Transverse colon (tissue), 4 donors: ENCODE results near the gene LRP1B. TPM values are rescaled to one million over a fixed set of nuclear protein-coding genes. Genes with fewer than 3 reads are reported as not detected.

Experiments
- DNase-seq: peaks from one replicate; pipeline ENCODE4 v3.0.0-alpha.2; 2019
- H3K27ac ChIP-seq, 4 donors: fragments of 200-600 bp; sonication (generic); 2 replicates each; pipeline ENCODE4 v1.5.1; 2016 to 2018; ENCODE audit warnings: inconsistent platforms in 4 of 4
- H3K27me3 ChIP-seq: fragments of 200-600 bp; sonication (generic); 2 replicates; pipeline ENCODE4 v1.5.1; 2017; ENCODE audit warnings: inconsistent platforms
- H3K36me3 ChIP-seq, 4 donors: fragments of 200-600 bp; sonication (generic); 2 replicates each; pipeline ENCODE4 v1.5.1; 2017 to 2019; ENCODE audit warnings: inconsistent platforms in 4 of 4
- H3K4me1 ChIP-seq, 4 donors: fragments of 200-600 bp; sonication (generic); 2 replicates each; pipeline ENCODE4 v1.5.1; 2017 to 2020; ENCODE audit warnings: inconsistent platforms in 4 of 4
- H3K4me3 ChIP-seq, 4 donors: fragments of 200-600 bp; sonication (generic); 1 replicate in 1 of 4; 2 replicates in 3 of 4; pipeline versions ENCODE4 v1.5.1 to v1.6.1; 2017 to 2019; ENCODE audit warnings: inconsistent platforms in 4 of 4
- H3K9me3 ChIP-seq, 2 donors: fragments of 200-600 bp; sonication (generic); 2 replicates each; pipeline ENCODE4 v1.5.1; 2017 to 2019; ENCODE audit warnings: inconsistent platforms in 2 of 2
- EP300 ChIP-seq: sonication (generic); formaldehyde crosslinking; IDR thresholded peaks from one replicate; pipeline ENCODE4 v1.6.1; 2017; ENCODE audit warnings: antibody characterized with exemption, low read depth
- POLR2A ChIP-seq: fragments of 450-650 bp; IDR thresholded peaks from one replicate; pipeline ENCODE4 v1.6.1; 2016; ENCODE audit warnings: antibody characterized with exemption, mild to moderate bottlenecking, moderate library complexity
- POLR2AphosphoS5 ChIP-seq, 3 donors: sonication (generic); formaldehyde crosslinking; IDR thresholded peaks; one replicate each; pipeline ENCODE4 v1.6.1; 2016; ENCODE audit warnings: antibody characterized with exemption in 3 of 3
- WGBS, 2 donors: methylation state at CpG; one replicate each; pipeline ENCODE4 v1.1.5; 2018; ENCODE audit warnings: low coverage in 1 of 2; 5-methylcytosine and 5-hydroxymethylcytosine counted together
- in situ Hi-C, 4 donors: fragments of 200-750 bp; cut with MboI; loops; one replicate each; pipeline versions ENCODE4 v1.15.0 to v1.15.1; 2017; ENCODE audit warnings: low sequenced_read_pairs in 3 of 4, low pct_ligation_motif_present in 1 of 4, low pct_unique_long_range_greater_than_20kb in 1 of 4
- intact Hi-C: fragments of 100-400 bp; cut with DNase I; formaldehyde crosslinking; loops from one replicate; pipeline ENCODE4 v1.15.1; 2023; ENCODE audit warnings: low total_unique reads
- total RNA-seq, 4 donors: library from RNA; depleted of rRNA; stranded (reverse); fragments of >200 nt; gene quantifications; one replicate each; pipeline ENCODE4 v1.1.0, GENCODE V29; 2016
- TF ChIP-seq, protein P1 (sequence below), 5 experiments: fragments of 200-600 bp in 3 of 5; fragments of 450-650 bp in 2 of 5; sonication (generic) in 3 of 5; IDR thresholded peaks; 1 replicate in 2 of 5; 2 replicates in 3 of 5; pipeline ENCODE4 v1.5.1; 2016 to 2017; ENCODE audit warnings: antibody characterized with exemption in 5 of 5, inconsistent platforms in 3 of 5, mild to moderate bottlenecking in 2 of 5, moderate library complexity in 1 of 5

Gene LRP1B
- total RNA-seq, 4 donors from 2014 or later = 0.48 to 5.4 (median 0.82) TPM; not detected in 1

DNA sequence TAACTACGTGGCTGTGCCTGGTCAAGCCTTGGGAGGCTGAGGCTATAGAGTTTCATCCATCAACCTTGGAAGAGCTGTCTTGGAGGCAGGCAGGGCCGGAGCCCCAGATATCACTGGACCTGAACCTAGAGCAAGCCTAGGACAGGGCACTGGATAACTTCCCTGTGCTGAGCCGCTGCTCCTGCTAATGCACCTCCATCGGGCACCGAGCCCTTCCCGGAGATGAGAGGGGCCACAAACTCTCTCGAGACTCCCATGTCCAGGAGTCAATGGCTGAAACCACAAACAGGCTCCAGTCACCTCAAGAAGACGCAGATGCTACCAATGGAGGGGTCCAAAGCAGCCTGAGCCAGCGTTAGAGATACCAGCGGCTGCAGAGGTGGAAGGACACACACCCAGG is 866.0 kb downstream of the LRP1B start:
- TF ChIP-seq, protein P1, sequence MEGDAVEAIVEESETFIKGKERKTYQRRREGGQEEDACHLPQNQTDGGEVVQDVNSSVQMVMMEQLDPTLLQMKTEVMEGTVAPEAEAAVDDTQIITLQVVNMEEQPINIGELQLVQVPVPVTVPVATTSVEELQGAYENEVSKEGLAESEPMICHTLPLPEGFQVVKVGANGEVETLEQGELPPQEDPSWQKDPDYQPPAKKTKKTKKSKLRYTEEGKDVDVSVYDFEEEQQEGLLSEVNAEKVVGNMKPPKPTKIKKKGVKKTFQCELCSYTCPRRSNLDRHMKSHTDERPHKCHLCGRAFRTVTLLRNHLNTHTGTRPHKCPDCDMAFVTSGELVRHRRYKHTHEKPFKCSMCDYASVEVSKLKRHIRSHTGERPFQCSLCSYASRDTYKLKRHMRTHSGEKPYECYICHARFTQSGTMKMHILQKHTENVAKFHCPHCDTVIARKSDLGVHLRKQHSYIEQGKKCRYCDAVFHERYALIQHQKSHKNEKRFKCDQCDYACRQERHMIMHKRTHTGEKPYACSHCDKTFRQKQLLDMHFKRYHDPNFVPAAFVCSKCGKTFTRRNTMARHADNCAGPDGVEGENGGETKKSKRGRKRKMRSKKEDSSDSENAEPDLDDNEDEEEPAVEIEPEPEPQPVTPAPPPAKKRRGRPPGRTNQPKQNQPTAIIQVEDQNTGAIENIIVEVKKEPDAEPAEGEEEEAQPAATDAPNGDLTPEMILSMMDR (IDR thresholded peaks at IDR 0.05) = no peak
- TF ChIP-seq POLR2A = no peak
- in situ Hi-C loops (no loop called here), intact Hi-C loops (no loop called here)
- no peaks in the 10 kb centered on the region for H3K36me3 ChIP-seq
- H3K4me3 ChIP-seq = no peak overlapping the region
- no peaks in the 10 kb centered on the region for H3K9me3 ChIP-seq
- WGBS, 2 donors = 80 to 84% methylated on average over 1 to 10 of the region's 10 CpGs
- H3K27me3 ChIP-seq = no peaks in the 10 kb centered on the region
- DNase-seq = no peak
- no peak overlapping the region for H3K27ac ChIP-seq
- H3K4me1 ChIP-seq = no peaks in the 10 kb centered on the region

DNA sequence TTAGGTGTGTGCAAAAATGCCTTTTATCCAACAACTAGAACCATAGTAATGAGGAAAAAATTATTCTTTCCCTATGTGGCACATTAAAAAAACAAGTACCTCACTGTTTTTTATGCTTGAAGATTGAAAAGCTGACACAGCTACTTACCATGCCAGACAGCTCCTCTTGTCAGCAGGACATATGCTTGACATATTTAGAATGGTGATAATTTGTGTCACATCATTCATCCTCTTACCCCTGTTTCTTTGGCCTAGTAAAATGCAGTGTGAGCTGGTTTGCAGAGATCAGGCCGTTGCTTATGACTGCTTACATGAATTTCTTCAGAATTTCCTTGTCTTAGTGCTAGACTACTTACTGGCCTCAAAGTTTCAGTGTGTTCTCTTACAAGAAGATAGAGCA is 869.9 kb downstream of the LRP1B start:
- intact Hi-C loops (no loop called here), in situ Hi-C loops (no loop called here)
- H3K4me1 ChIP-seq = no peaks in the 10 kb centered on the region
- no peaks in the 10 kb centered on the region for H3K36me3 ChIP-seq
- DNase-seq = no peak
- H3K27ac ChIP-seq = no peak overlapping the region
- 57 to 67% methylated on average over 1 of the region's 1 CpG for WGBS, 2 donors
- TF ChIP-seq POLR2AphosphoS5 (IDR thresholded peaks at IDR 0.05) = no peak
- no peak for TF ChIP-seq EP300
- TF ChIP-seq, protein P1 (IDR thresholded peaks at IDR 0.05) = no peak
- no peak for TF ChIP-seq POLR2A
- no peak overlapping the region for H3K4me3 ChIP-seq
- no peaks in the 10 kb centered on the region for H3K27me3 ChIP-seq
- no peaks in the 10 kb centered on the region for H3K9me3 ChIP-seq

DNA sequence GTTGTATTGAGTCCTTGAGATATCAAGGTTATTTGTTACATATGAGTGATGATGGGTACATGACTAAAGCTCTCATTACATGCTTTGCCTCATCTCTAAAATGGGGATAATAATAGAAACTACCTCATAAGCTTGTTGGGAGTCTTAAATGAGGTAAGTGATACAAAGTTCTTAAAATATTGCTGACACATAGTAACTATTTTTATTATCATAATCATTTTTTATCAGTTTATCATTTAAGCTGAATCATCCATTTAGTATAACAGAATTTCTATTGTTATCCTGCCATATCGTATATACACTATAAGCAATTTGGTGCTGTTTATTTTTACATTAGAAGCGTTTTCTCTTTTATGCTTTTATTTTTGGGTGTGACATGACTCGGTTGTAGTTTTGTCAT is 871.1 kb downstream of the LRP1B start:
- in situ Hi-C loops (no loop called here), intact Hi-C loops (no loop called here)
- no peak for DNase-seq
- WGBS, 2 donors = 74 to 94% methylated on average over 2 to 3 of the region's 3 CpGs
- Histone ChIP-seq H3K4me3 (no peak overlapping the region), H3K4me1 (no peaks in the 10 kb centered on the region), H3K27me3 (no peaks in the 10 kb centered on the region), H3K27ac (no peak overlapping the region), H3K9me3 (no peaks in the 10 kb centered on the region), H3K36me3 (no peaks in the 10 kb centered on the region)
- TF ChIP-seq POLR2A = no peak
- TF ChIP-seq EP300 = no peak
- no peak for TF ChIP-seq POLR2AphosphoS5 (IDR thresholded peaks at IDR 0.05)
- TF ChIP-seq, protein P1 (IDR thresholded peaks at IDR 0.05) = no peak

- intact Hi-C loops = no loop called here
- in situ Hi-C loops = no loop called here
- TF ChIP-seq POLR2A = no peak
- H3K27ac ChIP-seq = no peak overlapping the region
- no peak for DNase-seq
- no peaks in the 10 kb centered on the region for H3K27me3 ChIP-seq
- no peaks in the 10 kb centered on the region for H3K36me3 ChIP-seq
- H3K4me3 ChIP-seq = no peak overlapping the region
- H3K9me3 ChIP-seq = no peaks in the 10 kb centered on the region
- H3K4me1 ChIP-seq = no peaks in the 10 kb centered on the region
- WGBS, 2 donors = 69 to 93% methylated on average over 1 of the region's 1 CpG
Observed at GRCh38 chr2:141242008-141242407, 888.8 kb downstream of the LRP1B start.

DNA sequence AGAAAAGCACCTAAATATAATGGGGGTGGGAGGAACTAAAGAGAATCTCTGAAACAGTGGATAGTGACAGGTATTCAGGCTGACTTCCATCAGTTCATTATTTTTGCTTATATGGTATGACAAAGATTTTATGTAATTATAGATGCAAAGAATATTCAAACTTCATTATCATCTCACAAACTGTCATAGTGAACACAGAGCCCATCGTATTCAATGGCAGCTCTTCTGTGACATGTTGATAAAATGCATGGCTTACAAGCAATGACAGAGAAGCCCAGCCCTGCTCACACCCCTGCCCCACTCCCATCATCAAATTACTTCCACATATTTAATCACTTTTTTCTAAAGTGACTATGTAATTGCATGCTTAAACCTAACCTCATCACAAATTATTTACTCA is 904.3 kb downstream of the LRP1B start:
- TF ChIP-seq, protein P1 (IDR thresholded peaks at IDR 0.05) = no peak
- TF ChIP-seq EP300 = no peak
- no peak for TF ChIP-seq POLR2A
- no peak for TF ChIP-seq POLR2AphosphoS5 (IDR thresholded peaks at IDR 0.05)
- no peaks in the 10 kb centered on the region for H3K27me3 ChIP-seq
- intact Hi-C loops (no loop called here), in situ Hi-C loops (no loop called here)
- H3K9me3 ChIP-seq = no peaks in the 10 kb centered on the region
- no peak overlapping the region for H3K4me3 ChIP-seq
- no peak overlapping the region for H3K27ac ChIP-seq
- H3K4me1 ChIP-seq = no peaks in the 10 kb centered on the region
- H3K36me3 ChIP-seq = no peaks in the 10 kb centered on the region
- WGBS, 2 donors = 67 to 75% methylated on average over 1 of the region's 1 CpG
- no peak for DNase-seq
